Stimulated activated CD8-positive, alpha-beta memory T cell treated with anti-CD3 and anti-CD28 coated beads, Interleukin-12 subunit alpha, Interleukin-12 subunit beta, amount 100 ng/mL, for 1 hour (primary cell): Measurements from ENCODE around the gene NTHL1.

Source experiments
- DNase-seq: peaks from one replicate; pipeline ENCODE4 v3.0.0-alpha.2; 2020; ENCODE audit warnings: low read depth

The NTHL1 gene

DNA sequence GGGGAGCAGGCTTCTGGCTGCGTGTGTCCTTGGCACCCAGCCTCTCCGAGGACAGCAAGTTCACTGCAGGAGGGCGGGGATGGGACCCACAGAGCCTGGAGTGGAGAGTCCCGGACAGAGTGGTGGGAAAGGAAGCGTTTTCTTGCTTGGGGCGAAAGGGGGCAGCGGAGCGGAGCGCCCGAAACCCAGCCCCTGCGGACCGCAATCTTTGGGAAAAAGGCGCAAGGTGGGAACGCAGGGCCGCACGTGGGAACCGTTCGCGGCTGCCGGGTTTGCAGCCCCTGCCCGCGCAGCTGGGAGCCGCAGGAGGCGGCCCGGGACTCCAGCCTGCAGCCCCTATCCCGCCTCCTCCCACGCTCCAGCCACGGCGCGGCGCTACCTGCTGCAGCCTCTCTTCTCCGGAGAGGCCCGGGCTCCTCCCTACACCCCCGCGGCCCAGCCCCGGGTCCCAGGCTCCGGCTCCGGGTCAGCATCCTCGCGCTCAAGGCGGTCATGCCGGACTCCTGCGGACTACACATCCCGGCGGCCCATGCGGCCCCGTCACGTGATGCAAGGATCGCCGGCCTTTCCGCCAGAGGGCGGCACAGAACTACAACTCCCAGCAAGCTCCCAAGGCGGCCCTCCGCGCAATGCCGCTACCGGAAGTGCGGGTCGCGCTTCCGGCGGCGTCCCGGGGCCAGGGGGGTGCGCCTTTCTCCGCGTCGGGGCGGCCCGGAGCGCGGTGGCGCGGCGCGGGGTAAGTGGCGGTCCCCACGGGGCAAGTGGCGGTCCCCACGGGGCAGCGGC lies at the start of gene NTHL1, which contains the start of gene TSC2:
NTHL1 (minus strand) TSS at position 505 of the 786 bp plus-strand sequence; CDS start at position 494, 11 bp downstream.
TSC2 (plus strand) TSS at position 656 of the 786 bp plus-strand sequence. CDS start 631 bp downstream, outside the sequence.
- peak; percentile 88 for DNase-seq

DNA sequence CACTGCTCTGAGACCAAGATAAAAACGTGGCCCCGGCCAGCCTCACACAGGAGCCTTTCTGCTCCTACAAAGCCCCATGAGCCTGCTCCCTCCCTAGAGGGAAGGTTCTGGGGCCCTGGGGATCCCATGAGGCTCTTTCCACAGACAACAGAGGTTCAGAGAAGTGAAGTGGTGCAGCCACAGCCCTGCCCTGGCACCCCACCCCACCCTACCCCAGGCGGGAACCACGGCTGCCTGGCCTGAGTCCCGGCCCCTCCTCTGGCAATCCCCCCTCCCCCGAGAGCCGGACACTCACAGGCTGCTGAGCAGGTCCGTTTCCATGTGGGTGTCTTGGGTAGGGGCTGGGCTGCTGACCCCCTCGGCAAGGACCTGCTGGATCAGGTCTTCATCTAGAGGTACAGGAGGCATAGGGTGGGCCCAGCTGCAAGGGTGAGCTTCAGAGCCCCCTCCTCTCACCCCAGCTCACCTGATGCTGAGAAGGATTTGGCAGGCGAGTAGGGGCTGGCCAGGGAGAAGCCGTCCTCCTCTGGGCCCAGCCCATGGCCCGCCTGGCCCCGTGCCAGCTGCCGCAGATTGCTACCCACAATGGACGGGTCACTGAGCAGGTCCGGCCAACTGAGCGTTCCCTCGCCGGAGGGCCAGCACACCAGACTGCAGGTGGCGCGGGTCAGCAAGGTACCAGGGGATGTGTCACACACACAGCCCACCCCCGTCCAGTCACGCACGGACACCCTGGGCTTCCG lies 49.4 kb upstream of the NTHL1 start:
- DNase-seq: no peak

DNA sequence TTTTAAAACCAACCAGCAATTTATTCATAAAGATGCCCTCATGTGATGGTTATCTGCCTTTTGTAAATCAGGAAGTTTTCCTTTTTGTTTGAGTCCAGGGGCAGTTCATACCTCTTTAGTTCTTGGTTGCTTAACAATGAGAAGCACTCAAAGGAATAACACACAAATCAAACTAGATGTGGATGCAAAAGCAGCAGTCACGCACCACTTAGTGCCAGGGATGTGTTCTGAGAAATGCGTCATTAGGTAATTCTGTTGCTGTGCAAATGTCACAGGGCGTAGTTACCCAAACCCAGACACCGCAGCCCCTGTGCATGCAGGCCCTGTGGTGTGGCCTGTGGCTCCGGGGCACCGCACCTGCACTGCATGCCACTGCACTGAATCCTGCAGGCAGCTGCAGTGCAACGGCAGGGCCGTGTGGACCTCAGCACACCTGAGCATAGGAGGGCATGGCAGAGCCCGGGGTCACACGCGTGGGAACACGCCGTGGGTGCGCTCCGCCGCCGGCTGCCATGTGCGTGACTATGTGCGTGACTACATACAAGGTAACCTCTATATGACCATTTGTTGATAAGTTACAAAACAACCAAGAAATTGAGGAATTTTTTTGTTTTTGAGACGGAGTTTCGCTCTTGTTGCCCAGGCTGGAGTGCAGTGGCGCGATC lies 48.4 kb upstream of the NTHL1 start:
- DNase-seq: no peak

DNA sequence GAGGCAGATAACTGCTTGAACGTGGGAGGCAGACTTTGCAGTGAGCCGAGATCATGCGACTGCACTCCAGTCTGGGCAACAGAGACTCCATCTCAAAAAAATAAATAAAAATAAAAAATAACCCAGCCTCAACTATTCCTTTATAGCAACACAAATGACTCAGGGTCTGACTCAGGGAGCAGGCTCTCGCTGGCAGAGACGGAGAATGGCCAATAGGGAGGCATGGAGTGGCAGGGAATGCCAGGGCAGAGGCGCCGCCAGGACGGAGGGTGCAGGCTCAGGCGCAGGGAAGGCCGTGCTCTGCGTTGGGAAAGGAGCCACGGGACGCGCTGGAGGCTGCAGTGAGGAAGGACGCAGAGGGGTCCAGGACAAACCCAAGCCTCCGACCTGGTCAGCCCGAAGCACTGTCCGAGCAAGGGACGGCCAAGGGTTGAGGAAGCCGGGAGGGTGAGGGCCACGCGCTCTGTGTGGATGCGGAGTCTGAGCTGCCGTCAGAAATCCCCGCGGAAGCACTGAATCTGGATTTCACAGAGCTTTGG lies 47.8 kb upstream of the NTHL1 start:
- no peak for DNase-seq

DNA sequence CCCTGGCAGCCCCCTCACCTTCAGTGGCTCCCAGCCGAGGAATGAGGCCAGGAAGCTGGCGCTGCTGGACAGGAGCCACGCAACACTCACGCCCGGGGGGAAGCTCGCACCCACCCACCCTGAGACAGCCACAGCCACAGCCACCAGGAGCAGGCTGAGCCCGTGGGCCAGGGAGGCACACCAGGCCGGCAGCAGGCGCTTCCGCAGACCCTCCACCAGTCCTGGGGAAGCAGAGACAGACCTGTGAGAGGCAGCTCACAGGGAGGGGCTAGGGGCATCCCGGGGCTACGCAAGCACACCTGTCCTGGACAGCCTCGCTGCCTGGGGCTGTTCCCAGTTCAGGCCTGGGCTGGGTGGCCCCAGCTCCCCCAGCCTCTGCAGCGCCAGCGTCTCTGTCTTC lies 46.2 kb upstream of the NTHL1 start:
- DNase-seq: no peak

DNA sequence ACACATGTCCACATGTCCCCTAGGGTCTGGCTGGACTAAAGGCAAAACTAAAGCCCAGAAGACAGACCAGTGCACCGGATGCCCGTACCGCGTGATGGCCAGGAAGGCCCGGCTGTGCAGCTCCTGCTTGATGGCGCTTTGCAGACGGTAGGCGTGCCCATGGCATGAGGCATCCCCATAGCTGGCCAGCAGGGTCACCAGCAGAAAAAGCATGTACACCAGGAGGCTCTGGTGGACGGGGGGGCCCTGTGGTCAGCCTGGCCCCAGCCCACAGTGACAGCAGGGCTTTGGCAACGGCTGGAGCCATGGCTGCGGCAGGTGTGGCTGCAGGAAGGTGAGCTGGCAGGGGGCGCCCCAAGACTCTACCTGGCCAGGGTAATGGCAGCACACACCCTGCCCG lies 45.2 kb upstream of the NTHL1 start:
- DNase-seq: no peak

DNA sequence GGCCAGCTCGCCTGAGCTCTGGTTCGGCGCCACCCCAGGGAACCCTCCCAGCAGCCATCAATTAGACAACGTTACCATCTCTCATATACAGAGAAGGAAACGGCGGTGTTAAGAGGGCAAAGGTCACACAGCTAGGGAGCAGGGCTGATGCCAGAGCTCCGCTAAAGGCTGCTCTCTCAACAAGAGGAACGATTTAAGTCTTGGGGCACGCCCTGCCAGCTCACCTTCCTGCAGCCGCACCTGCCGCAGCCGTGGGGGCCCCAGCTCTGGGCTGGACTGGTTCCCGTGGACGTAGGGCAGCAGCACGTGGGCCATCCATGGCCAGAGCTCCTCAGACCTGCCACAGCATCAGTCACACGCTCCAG lies 44.6 kb upstream of the NTHL1 start:
- no peak for DNase-seq

DNA sequence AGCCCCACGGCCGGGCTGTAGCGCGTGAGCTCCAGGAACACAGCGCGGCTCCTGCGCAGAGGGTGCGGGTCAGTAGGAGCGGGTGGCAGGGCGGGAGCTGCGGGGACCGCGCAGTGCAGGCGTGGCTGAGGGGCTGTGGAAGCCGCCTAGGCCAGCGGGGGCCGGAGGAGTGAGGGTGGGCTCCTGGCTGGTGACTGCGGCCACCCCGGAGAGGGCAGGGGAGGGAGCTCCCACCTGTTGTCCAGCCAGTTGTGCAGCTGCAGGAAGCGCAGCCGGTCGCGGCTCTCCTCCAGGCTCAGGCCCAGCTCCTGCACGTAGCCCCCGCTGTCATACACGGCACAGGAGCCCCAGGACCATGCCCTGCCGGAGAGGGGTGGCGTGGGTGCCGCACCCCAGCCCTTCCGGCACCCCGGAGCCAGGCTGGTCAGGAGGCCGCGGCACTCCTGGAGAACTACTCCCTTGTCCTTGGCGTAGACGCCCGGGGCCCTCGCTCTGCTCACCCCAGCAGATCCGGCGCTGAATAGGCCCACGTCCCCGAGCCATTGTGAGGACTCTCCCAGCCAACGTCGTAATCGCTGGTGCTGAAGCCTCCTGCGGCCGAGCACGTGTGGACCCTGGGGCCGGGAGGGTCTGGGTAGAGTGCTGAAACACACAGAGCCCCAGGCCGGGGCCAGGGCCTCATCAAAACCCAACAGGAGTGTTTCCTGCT lies 44.1 kb upstream of the NTHL1 start:
- DNase-seq: no peak

DNA sequence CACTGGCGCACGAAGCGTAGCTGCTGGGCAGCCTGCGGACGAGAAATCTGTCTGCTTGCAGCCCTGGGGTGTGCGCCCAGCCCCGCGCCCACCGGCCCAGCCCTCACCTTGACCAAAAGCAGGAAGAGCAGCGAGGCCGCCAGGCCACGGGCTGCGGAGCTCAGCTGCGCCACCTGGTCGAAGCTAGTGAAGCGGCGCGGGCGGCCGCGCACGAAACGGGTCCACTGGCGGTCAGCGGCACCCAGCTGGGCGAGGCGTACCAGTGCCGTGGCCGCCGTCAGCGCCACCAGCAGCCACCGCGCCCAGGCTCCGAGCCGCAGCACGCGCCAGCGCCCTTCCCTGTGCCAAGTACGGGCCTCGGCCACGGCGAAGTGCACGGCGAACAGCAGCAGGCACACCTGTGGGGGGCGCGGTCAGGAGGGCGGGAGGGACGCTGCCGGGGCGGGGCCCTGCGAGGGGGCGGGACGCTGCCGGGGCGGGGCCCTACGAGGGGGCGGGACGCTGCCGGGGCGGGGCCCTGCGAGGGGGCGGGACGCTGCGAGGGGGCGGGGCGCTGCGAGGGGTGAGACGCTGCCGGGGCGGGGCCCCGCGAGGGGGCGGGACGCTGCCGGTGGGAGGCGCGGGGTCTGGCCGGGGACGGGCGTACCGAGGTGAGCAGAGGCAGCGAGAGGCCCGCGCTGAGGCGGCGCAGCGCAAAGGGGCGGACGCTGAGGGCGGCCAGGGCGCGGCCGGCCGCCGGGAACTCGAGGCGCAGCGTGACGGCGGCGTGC lies 43.3 kb upstream of the NTHL1 start:
- DNase-seq: no peak

DNA sequence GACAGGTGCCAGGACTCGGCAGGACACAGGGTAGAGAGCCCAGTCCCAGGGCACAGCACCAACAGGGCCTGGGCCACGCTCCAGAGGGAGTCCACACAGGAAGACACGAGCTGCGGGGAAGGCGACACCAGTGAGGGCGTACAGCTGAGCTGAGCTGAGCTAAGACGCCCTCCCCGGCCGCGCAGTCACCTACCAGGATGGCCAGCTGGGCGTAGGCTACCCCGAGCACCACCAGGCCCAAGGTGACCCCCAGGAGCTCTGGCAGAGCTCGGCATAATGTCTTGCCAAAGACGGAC lies 42.8 kb upstream of the NTHL1 start:
- DNase-seq: no peak

DNA sequence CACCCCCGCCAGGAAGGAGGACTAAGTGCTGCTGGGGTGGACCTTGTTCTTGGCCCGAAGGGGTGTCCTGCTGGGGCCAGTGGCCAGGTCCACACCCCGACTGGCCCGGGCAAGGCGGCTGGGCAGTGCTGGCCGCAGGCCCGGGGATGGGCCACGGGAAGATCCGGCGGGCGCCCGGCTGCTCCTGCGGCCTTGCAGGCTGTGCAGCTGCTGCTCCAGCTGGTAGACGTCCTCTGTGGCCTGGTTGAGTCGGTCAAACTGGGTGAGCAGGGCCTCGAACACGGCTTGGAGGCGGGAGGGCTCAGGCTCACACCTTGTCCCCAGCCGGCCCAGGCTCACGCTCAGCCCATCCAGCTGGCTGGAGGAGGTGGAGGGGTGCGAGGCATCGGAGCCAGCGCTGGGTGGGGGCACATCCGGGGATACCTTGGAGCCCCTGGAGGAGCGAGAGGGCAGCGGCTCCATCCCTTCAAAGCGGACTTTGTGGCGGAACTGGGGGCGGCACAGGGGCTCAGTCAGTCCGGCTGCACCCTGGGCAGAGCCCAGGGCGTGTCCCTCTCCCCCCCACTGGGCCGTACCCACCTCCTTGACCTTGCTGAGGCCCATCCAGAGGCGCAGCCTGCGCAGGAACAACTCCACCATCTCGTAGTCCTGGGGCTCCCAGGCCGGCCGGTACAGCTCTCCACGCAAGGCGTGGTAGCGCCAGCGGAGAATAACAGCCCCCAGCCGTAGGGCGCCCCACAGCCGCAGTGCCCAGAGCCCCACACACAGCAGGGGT lies 42.3 kb upstream of the NTHL1 start:
- DNase-seq: no peak

DNA sequence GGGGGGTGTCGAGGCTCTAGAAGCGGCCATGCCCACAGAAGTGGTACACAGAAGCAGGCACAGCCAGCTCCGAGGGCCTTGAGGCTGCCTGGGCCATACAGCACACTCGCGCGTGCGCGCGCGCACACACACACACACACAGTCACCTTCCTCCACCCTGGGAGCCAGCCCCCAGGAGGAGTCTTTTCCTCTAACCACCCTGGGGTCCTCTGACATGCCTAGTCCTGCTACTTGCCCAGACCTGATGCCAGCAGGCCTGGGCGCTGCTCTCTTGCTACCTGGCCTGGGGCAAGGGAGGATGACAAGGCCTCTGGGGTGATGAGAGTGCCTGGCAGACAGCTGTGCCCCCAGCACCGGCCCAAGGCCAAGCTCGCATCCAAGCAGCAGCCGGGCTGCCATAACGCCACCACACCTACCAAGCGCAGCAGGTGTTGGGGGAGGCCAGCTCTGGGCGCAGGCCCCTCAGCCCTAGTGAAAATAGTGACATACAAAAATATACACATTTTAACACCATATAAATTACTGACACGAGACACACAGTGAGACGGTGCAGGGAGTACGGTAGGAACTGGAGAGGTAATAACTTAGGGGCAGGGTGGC lies 41.2 kb upstream of the NTHL1 start:
- no peak for DNase-seq

DNA sequence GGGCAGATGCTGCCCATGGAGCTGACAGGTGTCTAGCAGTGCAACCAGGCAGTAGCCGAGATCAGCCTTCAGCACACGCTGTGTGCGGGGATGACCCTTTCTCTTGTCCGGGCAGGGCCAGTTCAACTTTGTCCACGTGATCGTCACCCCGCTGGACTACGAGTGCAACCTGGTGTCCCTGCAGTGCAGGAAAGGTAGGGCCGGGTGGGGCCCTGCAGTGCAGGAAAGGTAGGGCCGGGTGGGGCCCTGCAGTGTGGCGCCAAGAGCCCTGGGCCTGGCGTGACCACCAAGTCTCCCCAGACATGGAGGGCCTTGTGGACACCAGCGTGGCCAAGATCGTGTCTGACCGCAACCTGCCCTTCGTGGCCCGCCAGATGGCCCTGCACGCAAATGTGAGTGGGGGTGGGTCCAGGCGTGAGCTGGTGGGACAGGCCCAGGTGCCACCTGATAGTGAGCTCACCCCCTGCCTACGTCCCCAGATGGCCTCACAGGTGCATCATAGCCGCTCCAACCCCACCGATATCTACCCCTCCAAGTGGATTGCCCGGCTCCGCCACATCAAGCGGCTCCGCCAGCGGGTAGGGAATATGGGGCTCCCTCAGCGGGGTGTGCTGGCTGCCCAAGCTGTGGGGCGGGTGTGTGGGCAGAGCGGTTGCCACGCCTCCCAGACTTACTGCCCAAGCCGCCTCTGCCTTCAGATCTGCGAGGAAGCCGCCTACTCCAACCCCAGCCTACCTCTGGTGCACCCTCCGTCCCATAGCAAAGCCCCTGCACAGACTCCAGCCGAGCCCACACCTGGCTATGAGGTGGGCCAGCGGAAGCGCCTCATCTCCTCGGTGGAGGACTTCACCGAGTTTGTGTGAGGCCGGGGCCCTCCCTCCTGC lies 40.4 kb upstream of the NTHL1 start:
- no peak for DNase-seq

DNA sequence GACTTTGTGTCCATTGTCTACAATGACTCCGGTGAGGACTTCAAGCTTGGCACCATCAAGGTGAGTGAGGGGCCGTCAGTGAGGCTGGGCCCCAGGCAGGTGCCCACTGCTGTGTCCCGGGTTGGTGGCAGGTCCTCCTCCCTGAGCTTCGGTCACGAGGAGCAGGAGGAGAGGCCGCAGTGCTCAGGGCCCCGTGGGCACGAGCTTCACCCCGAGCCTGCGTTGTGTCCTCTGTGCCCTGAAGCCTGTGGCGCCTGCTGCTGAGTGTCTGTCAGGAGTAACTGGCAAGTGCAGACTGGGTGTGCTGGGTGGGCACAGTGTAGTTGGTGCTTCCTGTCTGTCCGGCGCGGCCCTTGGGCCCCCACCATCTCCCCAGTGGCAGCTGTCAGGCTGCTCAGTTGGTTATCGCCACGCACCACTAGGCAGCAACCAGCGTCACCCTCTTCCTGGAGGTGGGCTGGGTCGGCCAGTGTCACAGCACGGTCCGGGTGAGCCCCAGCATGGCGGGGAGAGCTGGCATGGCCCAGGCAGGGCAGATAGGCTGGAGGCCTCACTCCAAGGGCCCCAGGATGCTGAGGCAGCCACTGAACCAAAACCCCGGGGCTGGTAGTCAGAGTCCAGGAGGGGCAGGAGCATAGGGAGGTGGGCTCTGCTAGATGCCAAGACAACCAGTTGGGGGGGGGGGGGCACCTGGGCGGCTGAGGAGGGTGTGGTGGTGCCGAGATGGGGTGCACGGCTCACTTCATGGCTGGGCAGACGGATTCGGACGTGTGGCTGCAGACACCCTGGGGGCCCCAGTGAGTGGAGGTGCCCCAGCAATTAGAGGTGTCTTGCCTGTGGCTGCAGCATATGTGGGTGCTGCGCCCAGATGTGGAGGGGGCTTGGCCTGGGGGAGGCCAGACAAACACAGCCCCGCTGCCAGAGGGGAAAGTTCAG lies 39.4 kb upstream of the NTHL1 start:
- DNase-seq: no peak

DNA sequence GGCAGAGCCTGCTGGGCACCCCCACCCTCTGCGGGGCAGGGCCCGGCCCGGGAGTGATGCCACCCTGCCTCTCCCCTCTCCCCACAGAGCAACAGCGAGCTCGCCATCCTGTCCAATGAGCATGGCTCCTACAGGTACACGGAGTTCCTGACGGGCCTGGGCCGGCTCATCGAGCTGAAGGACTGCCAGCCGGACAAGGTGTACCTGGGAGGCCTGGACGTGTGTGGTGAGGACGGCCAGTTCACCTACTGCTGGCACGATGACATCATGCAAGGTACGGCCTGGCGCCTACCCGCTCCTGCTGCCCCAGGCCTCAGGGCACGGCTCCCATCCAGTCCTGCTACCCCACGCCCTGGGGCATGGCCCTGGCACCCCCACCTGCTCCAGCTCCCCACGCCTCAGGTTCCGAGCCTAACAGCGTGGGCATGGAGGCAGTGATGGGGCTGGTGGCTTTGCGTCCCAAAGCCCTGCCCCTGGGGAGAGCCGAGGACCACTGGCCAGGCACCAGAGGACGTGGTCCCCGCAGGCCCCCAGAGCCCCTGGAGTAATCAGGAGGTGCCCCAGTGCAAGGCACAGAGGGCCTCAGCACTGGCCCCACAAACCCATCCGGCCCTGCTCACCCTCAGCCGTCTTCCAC lies 38.6 kb upstream of the NTHL1 start:
- DNase-seq: no peak

DNA sequence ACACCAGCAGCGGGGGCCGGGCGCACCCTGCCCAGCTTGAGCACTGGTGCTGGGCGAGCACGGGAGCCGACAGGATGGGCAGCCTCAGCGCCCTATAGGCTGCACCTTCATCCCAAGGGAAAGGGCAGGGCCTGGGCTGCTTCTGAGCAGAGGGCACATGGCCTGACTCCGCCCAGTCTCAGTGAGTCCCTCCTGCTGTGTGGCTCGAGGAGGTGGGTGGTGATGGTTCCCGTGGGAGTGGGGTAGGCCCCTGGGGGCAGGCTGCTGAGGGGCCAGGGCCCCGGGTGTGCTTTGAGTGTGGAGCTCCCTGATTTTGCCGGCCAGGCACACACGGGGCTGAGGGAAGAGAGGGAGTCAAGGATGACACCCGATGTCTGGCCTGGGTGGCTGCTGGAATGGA lies 38.0 kb upstream of the NTHL1 start:
- no peak for DNase-seq

DNA sequence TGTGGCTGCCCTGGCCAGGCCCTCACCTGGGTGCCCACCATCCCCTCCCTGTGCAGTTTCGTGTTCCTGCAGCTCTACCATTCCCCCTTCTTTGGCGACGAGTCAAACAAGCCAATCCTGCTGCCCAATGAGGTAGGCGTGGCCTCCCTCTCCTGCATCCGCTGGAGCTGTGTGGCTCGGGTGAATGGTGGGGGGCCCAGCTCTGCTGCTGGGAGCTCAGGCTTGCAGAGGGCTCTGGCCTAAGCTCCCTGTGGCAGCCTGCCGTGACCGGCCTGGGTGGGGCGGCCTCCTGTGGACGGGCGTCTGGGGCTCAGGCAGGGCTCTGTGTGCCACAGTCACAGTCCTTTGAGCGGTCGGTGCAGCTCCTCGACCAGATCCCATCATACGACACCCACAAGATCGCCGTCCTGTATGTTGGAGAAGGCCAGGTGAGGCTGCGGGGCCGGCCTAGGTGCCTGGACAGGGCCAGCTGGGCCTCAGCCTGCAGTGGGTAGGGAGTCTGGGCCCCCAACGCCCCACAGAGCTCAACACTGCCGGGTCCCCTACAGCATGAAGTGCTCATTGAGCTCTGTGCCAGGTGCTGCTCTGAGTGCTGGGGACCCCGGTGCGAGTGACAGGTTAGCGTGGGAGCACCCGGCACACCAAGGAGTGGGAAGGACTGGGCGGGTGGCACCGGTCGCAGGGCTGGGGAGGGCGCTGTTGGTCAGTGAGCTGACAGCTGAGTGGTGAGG lies 37.4 kb upstream of the NTHL1 start:
- no peak for DNase-seq
